Cardiac septum (tissue), 1 donor: Measurements from ENCODE around the gene TSPAN19. TPM values are rescaled to one million over a fixed set of nuclear protein-coding genes. Genes with fewer than 3 reads are reported as not detected.
"Not testable (repeated sequence)": the region's sequence is repeated elsewhere in the genome, so short reads cannot be mapped to it uniquely, and the experiment has no call there.

Experiments
- DNase-seq: peaks from one replicate; pipeline ENCODE4 v3.0.0-alpha.2; 2020; ENCODE audit warnings: low spot score
- intact Hi-C: fragments of 100-400 bp; cut with DNase I; formaldehyde crosslinking; loops from one replicate; pipeline ENCODE4 v1.14.0; 2022
- total RNA-seq: library from RNA; stranded (reverse); fragmentation: NEBNext Ultra II Directional; extraction: Animal tissue kit (Norgen Biotek cat#: 25700); gene quantifications from one replicate; pipeline ENCODE4 v1.2.1, GENCODE V29; 2021
- donor health status: DM: no; HTN: no; CAD: no.

TSPAN19 gene
- total RNA-seq, 1 donor from 2014 or later, result not detected

DNA sequence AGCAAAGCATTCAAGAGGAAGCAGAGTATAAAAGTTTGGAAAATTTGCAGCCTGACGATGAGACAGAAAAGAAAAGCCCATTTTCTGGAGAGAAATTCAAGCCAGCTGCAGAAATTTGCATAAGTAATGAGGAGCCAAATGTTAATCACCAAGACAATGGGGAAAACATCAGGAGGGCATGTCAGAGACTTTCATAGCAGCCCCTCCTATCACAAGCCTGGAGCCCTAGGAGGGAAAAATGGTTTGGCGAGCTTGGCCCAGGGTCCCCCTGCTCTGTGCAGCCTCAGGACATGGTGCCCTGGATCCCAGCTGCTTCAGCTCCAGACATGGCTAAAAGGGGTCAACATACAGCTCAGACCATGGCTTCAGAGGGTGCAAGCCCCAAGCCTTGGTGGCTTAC is 31.0 kb downstream of the TSPAN19 start:
- intact Hi-C loops, DNase-seq: not testable (repeated sequence)

DNA sequence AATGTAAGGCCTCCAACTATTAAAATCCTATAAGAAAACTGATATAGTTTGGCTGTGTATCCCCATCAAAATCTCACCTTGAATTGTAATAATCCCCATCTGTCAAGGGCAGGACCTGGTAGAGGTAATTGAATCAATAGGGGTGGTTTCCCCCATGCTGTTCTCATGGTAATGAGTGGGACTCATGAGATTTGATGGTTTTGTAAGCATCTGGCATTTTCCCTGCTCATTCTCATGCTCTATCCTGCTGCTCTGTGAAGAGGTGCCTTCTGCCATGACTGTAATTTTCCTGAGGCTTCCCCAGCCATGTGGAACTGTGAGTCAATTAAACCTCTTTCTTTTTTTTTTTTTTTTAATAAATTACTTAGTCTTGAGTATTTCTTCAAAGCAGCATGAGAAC is 31.9 kb downstream of the TSPAN19 start:
- no peak for DNase-seq
- intact Hi-C loops, result no loop called here

DNA sequence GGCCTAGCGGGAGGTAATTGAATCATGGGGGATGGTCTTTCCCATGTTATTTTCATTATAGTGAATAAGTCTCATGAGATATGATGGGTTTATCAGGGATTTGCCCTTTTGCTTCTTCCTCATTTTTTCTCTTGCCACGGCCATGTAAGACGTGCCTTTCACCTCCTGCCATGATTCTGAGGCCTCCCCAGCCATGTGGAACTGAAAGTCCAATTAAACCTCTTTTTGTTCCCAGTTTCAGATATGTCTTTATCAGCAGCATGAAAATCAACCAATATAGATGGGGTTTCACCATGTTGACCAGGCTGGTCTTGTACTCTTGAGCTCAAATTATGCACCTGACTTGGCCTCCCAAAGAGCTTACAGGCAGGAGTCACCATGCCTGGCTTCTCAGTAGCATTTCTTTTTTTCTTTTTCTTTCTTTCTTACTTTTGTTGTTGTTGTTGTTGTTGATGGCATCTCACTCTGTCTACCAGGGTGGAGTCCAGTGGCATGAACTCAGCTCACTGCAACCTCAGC is 33.2 kb downstream of the TSPAN19 start:
- intact Hi-C loops, result no loop called here
- DNase-seq, result no peak

DNA sequence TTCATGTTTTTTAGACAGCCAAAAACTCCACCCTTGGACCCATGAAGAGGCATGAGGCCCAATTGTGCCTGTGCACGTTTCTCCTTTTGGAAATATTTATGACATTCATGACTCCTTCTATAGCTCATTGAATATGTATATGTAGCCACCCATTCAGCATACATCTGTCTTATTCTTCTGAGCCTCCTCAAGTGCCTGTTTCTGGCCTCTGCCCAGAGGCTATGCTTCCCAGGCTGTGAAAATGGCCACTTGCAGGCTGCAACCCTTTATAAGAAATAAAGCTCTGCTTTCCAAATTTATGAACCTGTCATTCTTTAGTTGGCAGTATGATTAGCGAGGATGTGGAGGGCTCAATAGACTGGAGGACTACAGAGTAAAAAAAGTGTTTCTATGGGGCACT is 35.3 kb downstream of the TSPAN19 start:
- intact Hi-C loops, result no loop called here
- no peak for DNase-seq

DNA sequence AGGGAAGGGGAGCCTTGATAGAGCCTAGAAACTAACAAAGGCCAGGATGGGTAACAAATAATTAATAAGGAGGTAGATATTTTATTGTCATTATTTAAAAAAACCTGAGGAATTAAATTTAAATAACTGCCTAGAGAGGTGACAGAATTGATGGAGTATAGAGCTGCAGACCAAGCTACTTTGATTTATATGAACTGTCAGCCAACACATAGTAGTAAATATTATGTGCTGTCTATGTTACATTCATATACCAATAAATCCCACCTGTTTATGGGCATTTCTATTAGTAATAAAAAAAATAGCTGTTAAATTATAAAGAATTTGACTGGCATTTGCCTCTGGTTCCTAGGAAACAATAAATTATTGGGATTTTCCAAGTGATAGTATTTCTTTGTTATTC is 37.7 kb downstream of the TSPAN19 start:
- no peak for DNase-seq
- intact Hi-C loops, result no loop called here

DNA sequence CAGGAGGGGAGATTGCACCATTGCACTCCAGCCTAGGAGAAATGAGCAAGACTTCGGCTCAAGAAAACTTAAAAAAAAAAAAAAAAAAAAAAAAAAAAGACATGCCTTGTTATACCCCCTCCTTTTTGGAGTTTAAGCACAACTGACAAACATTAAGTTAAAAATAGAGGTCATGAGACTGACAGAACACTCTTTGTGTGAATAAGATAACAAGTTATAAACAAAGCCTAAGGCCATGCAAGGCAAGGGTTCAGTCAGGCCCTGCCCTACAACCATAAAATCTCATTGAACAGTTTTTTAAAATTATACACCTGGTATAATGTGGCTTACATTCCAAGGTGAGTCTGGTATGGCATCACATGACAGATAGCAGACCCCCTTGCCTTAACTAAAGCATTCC is 39.3 kb downstream of the TSPAN19 start:
- DNase-seq, result no peak
- intact Hi-C loops, result no loop called here

DNA sequence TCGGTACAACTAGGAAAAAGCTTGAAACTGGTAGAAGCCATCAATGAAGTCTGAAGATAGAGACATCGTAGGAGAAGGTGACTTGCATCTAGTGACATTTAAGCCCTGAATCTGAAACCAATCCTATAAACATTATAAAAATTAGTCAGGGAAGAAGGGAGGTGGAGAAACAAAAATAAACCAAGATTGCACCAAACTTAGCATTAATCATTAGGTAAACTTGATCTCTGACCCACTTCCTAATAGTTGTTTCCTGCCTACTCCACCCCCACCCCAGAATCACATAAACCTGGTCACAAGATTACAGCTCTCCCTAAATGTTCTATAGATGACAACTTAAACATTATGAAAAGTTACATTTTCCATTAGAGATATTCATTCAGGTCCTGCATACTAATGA is 40.4 kb downstream of the TSPAN19 start:
- intact Hi-C loops, result no loop called here
- no peak for DNase-seq

DNA sequence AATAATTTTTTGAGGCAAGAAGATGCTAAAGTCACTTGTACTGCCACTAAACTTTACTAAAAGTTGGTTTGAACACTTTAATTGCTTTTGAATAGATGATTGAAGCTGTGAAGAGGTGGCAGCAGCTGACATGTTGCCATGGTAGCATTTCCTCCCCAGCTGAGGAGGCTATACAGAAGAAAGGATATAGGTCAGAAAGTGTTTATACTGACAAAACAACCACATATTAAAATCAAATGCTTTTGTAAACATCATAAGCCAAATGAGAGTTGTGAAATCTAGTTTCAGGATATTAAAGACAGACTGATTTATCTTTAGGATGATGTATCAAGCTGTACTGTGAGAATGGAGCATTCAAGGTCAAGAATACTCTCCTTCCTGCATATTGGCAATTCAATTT is 41.7 kb downstream of the TSPAN19 start:
- DNase-seq, result no peak
- intact Hi-C loops, result no loop called here

DNA sequence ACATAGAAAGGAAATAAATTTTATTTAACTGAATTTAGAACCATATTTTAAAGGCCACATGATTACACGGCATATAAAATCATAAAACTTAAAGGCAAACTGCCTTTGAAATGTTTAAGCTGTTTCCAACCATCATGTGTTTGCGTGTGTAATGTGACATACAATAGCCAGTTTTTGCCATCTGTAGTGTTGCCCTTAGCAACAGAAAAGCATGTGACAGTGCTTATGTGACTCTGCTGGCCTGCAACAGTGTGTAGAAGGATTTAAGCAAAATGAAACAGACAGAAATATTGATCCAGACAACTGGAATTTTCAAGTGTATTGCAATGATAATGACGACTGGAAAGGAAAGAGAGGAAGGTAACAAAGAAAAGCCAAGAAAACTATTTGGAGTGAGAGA is 49.5 kb downstream of the TSPAN19 start:
- DNase-seq, result no peak
- intact Hi-C loops, result no loop called here

DNA sequence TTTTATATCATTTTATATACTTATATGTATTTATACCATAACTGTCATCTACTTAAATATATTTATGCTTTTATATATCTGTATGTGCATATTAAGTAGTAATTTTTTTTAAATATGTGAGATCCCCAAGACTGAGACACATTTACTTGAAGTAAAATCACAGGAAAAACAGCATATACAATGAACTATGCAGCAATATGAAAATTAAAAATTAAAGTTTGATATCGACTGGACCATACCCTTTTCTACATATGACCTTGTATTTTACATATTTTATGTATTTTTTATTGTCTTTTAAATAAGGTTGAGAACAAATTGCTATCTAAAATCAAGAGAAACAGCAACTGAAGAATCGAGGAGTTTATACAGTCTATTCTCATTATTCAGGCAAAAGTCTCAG is 50.0 kb downstream of the TSPAN19 start:
- DNase-seq, result no peak
- intact Hi-C loops, result no loop called here

DNA sequence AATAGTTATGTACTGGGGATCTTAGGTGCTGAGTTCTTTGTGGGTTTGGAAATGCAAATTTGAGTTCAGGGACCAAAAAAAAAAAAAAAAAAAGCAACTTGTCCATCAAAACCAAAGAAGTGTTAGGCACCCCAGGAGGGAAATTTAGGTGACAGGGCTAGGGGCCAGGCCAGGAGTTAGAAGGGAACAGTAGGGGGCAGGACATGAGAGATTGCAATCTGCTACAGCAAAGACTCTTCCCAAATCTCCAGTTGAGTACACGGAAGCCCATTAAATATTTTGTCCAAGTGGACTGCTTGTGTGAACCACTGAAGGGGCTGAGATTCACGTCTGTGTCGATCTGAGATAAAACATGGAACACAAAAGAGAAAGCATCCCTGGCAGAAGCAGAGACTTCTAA is 52.8 kb downstream of the TSPAN19 start:
- intact Hi-C loops, result no loop called here

DNA sequence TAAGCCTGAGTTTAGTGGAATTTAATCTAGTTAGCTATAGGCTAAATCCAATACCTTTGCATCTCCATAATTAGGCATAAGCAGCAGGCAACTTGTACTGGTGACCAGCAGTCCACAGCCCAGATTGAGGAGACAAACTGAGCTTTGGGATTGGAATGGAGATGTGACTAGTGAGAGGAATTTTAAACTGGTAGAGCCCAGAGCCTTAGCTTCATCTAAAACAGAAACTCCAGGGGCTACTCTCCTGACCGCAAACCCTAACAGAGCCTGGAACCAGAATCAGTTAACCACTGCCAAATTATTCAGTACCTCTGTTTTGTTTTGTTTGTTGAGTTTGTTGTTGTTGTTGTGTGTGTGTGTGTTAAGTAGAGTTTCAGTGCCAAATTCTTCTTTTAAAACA is 53.2 kb downstream of the TSPAN19 start:
- no peak for DNase-seq
- intact Hi-C loops, result no loop called here

More for the DNA sequence above, 52.8 kb downstream of the TSPAN19 start:
- DNase-seq, result no peak

DNA sequence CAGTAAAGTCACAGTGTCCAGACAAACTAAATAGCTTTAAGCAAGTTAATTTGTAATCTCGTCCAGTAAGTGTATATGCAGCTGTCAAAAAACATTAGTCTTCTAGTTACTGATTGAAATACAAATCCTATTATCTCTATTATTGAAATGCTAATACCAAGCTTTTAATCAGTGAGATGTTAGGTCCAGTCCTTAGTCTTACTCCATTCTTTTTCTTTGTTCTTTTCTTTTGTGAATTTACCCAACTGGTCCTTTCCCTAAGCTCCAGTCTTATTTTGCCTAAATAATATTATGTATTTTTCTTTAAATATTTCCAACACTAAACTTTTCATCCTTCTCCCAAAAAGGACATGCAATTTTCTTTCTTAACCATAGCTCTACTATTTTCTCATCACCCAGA is 57.2 kb downstream of the TSPAN19 start:
- intact Hi-C loops, result no loop called here
- no peak for DNase-seq

DNA sequence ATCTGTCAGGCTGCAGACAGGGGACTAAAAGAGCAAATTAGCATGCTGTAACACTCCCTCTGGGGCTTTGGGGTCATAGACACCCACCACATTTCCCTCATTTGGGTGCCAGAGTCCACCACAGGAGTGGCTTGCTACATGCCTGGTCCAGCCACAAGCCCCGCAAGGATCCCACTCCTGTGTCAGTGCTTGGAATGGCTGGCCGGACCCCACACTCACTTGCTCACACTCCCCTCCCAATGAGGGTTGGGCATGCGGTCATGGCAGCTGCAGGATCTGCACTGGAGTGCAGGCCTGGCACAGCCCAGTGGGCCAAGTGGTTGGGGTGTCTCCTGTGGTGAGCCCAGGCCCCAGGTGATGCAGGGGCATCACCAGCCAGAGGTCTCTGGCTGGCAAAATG is 59.9 kb downstream of the TSPAN19 start:
- no peak for DNase-seq
- intact Hi-C loops, result no loop called here

DNA sequence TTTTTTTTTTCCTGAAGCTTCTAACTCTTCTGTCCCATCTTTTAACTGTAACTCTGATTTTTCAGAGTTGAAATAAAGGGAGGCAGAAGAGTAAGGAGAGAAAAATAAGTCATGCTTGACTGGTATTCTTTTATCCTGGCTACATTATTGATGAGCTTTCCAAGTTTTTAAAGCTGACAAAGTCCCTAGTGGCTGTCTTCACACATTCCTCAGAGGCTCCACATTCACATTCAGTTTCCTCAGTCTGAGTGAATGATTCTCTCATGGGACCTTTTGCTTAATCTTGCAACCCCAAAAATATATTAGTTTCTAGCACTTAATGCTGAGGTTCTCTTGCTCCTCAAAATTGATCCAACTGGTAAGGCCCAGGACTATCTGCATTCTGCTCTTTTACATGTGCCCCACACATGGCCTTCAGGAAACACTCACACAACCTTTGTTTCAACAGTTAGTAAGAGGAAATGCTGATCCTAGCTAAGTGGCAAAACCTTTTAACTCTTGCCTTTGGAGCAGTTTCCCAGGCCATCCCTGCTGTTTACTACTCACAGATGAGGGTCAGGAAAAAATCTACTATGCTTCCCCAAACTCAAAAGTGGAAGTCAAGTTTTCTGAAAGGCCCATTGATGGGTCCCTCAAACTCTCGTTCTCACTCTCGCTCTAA is 61.8 kb downstream of the TSPAN19 start:
- intact Hi-C loops, result no loop called here
- DNase-seq, result no peak

DNA sequence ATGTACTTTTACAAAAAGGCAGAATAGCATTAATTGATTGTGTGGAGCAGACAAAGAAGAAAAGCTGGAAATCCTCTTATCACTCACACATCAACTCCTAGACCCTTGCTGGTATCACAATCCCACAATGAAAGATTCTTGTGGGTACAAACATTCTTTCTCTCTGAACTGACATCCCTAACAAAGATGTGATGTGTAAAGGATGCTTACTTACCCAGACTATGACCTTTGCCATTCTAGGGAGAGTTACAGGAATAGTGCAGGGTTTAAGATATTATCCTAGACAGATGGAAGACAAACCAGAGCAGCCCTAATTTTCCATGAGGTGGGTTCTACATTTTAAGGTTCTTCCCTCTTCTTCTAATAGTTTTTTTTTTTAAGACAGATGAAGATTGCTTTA is 63.1 kb downstream of the TSPAN19 start:
- intact Hi-C loops, result no loop called here
- DNase-seq, result no peak

DNA sequence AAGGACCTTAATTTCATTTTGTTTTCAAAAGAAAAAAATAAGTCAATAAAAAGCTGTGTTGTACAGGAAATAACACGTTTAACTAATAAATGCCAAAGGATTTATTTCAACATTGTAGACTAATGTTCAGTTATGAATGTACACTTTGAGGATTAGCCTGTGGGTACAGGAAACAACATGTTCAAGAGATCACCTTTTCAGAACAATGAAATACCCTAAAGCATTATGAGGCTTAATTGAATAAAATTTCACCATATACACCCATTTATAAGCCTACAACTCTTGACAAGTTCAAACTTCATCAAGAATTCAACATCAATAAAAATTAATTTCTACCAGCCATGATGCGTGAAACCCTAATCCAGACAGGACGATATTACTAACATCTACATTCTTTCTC is 66.9 kb downstream of the TSPAN19 start:
- DNase-seq, result no peak
- intact Hi-C loops, result no loop called here

Other genes with a start within 250 kb of the TSPAN19 start
- not detected for gene SLC6A15, start 123.5 kb downstream of the TSPAN19 start, total RNA-seq
- gene LRRIQ1, start 74 bp upstream of the TSPAN19 start, total RNA-seq, result not detected
- not detected for gene ALX1, start 243.9 kb upstream of the TSPAN19 start, total RNA-seq